ENCODE measurements around the gene ATXN2.
"Not testable (repeated sequence)": the region's sequence is repeated elsewhere in the genome, so short reads cannot be mapped to it uniquely, and the experiment has no call there.

ATXN2 gene

GRCh38 chr12:111599453-111600204 is 514 bp upstream of the ATXN2 start:
- peak; percentile 78 to 80 for DNase-seq (ENCODE audit: low read depth in 2 of 2)

- no peak for DNase-seq (ENCODE audit: low read depth in 2 of 2)
Observed at GRCh38 chr12:111597831-111598636, 1.1 kb downstream of the ATXN2 start.

GRCh38 chr12:111596985-111597830 is 1.9 kb downstream of the ATXN2 start:
- DNase-seq (ENCODE audit: low read depth in 2 of 2) = no peak

GRCh38 chr12:111595341-111595835 is 3.7 kb downstream of the ATXN2 start:
- not testable (repeated sequence) for DNase-seq (ENCODE audit: low read depth in 2 of 2)

- DNase-seq (ENCODE audit: low read depth in 2 of 2) = not testable (repeated sequence)
Observed at GRCh38 chr12:111591399-111592010, 7.6 kb downstream of the ATXN2 start.

GRCh38 chr12:111590552-111590951 is 8.6 kb downstream of the ATXN2 start:
- DNase-seq (ENCODE audit: low read depth in 2 of 2) = no peak

- no peak for DNase-seq (ENCODE audit: low read depth in 2 of 2)
Observed at GRCh38 chr12:111589601-111590000, 9.5 kb downstream of the ATXN2 start.

GRCh38 chr12:111588010-111588409 is 11.1 kb downstream of the ATXN2 start:
- DNase-seq (ENCODE audit: low read depth in 2 of 2) = no peak

- no peak for DNase-seq (ENCODE audit: low read depth in 2 of 2)
Observed at GRCh38 chr12:111586986-111587385, 12.1 kb downstream of the ATXN2 start.

- DNase-seq (ENCODE audit: low read depth in 2 of 2) = no peak
Observed at GRCh38 chr12:111585690-111586089, 13.4 kb downstream of the ATXN2 start.

GRCh38 chr12:111584959-111585358 is 14.2 kb downstream of the ATXN2 start:
- DNase-seq (ENCODE audit: low read depth in 2 of 2) = no peak

GRCh38 chr12:111583506-111583905 is 15.6 kb downstream of the ATXN2 start:
- not testable (repeated sequence) for DNase-seq (ENCODE audit: low read depth in 2 of 2)

- no peak for DNase-seq (ENCODE audit: low read depth in 2 of 2)
Observed at GRCh38 chr12:111582133-111582747, 16.9 kb downstream of the ATXN2 start.

GRCh38 chr12:111581434-111582132 is 17.5 kb downstream of the ATXN2 start:
- no peak for DNase-seq (ENCODE audit: low read depth in 2 of 2)

- no peak for DNase-seq (ENCODE audit: low read depth in 2 of 2)
Observed at GRCh38 chr12:111580737-111581136, 18.4 kb downstream of the ATXN2 start.

GRCh38 chr12:111580119-111580425 is 19.0 kb downstream of the ATXN2 start:
- no peak for DNase-seq (ENCODE audit: low read depth in 2 of 2)

GRCh38 chr12:111578971-111579340 is 20.2 kb downstream of the ATXN2 start:
- no peak for DNase-seq (ENCODE audit: low read depth in 2 of 2)

GRCh38 chr12:111578276-111578970 is 20.7 kb downstream of the ATXN2 start:
- no peak for DNase-seq (ENCODE audit: low read depth in 2 of 2)

- DNase-seq (ENCODE audit: low read depth in 2 of 2) = no peak
Observed at GRCh38 chr12:111574797-111575443, 24.2 kb downstream of the ATXN2 start.

- DNase-seq (ENCODE audit: low read depth in 2 of 2) = no peak
Observed at GRCh38 chr12:111573476-111573875, 25.6 kb downstream of the ATXN2 start.

All from stimulated activated CD8-positive, alpha-beta memory T cell treated with anti-CD3 and anti-CD28 coated beads, Interleukin-15, amount 100 ng/mL, for 4 hours (primary cell).